ENCODE measurements around the gene AAK1.
"Not testable (repeated sequence)": the region's sequence is repeated elsewhere in the genome, so short reads cannot be mapped to it uniquely, and the experiment has no call there.

Gene AAK1

DNA sequence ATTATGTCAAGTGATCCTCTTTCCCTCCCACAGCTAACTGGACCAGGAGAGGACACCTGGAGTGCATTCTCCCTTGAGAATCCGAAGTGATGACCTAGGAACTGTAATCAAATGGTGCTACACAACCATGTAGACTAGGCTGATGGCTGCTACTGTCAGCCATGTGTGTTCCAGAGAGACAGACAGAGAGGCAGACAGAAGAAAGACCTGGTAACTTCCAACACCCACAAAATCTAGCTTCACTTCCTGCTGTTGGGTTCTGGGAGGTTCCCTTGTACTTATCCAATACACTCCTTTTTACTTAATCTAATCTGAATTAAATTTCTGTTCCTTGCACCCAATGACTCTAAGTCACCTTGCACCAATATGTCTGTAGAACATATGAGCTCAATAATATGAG, 72.3 kb downstream of the AAK1 start:
- DNase-seq (ENCODE audit: low read depth): no peak

GRCh38 chr2:69570474-69570873, 73.1 kb downstream of the AAK1 start:
- no peak for DNase-seq (ENCODE audit: low read depth)

- DNase-seq (ENCODE audit: low read depth): no peak
These were observed 75.6 kb downstream of the AAK1 start for GRCh38 chr2:69567909-69568300.

- DNase-seq (ENCODE audit: low read depth): no peak
These were observed 76.2 kb downstream of the AAK1 start for GRCh38 chr2:69567157-69567908.

GRCh38 chr2:69566669-69567068, 76.9 kb downstream of the AAK1 start:
- DNase-seq (ENCODE audit: low read depth): no peak

GRCh38 chr2:69565431-69565839, 78.1 kb downstream of the AAK1 start:
- peak; percentile 63 for DNase-seq (ENCODE audit: low read depth)

GRCh38 chr2:69564604-69565003, 78.9 kb downstream of the AAK1 start:
- no peak for DNase-seq (ENCODE audit: low read depth)

DNA sequence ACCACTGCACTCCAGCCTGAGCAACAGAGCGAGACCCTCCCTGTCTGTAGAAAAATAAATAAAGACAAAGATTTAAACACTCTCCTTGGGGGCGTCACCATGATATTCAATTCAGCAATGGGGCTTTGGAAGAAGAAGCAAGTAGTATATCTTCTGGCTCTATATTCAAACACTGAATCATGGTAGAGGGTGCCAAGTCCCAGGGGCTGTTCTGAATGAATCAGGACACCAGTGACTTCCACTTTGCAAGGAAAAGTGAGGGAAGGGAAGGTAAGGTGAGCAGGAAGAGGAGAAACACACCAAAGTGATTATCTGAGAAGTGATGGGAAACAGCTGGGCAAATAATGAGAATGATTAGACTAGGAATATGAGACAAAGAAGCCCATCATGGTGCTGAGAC, 80.5 kb downstream of the AAK1 start:
- DNase-seq (ENCODE audit: low read depth): no peak

DNA sequence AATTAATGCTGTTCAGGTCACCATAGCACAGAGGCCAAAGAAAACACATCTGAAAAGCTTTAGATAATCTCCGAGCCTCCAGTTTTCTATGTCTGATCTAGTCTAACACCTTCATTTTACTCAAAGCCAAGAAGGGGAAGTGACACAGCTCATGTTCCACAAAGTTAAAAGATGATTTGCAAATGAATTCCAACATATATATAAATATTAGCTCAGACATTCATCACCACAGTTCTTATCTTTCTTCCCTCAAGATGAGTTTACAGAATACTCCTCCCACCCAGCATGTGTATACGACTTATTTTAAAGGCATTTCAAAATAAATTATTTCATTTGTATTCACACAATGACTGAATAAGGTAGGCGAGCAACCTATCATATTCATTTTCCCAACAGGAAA, 82.4 kb downstream of the AAK1 start:
- DNase-seq (ENCODE audit: low read depth): no peak

DNA sequence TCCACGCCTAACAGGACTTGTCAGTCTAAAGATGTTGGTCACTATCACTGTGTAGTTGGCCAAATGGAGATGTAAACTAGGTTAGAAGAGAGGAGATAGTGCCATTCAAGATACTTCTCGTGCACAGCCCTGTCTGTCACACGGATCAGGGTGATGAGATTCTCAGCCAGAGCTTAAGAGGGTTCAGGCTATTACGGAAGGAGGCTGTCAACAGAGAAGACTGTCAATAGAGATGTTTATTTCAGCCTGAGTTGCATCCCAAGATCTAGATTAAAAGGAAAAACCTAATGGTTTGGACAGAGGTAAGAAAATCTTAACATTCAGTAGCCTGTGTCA, 83.4 kb downstream of the AAK1 start:
- DNase-seq (ENCODE audit: low read depth): no peak

- no peak for DNase-seq (ENCODE audit: low read depth)
These were observed 83.9 kb downstream of the AAK1 start for GRCh38 chr2:69559442-69560146.

DNA sequence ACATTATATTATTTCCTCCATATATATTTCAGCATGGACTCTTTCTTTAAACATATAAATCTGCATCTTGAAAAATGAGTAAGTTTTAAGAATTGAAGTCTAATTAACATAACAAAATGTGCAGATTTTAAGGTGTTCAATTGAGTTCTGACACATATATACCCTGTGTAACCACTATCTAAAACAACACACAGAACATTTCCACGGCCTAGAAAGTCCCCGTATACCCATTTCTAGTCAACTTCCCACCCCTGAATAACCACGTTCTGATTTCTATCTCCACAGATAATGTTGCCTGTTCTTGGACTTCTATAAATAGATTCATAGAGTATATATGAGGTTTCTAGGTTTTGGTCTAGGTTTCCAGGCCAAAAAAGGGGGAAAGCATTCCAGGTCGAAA, 87.5 kb downstream of the AAK1 start:
- no peak for DNase-seq (ENCODE audit: low read depth)

DNA sequence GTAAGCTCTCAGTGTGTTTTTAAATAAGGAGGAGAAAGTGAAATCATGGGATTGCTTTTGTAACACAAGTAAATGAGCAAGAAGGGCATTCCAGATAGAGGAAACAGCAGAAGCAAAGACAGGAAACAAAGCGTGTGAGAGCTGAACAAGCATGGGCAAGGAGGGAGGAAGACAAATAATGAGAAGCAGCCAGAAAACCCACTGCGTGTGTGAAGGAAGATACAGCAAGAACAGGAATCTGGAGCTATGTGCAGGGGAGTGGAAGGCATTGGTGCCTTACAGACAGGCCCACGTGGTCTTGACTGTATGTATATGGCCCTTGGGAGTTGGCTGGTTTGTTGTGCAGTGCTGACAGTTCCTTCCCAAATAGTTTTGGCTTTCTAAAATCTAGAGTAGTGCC, 88.6 kb downstream of the AAK1 start:
- DNase-seq (ENCODE audit: low read depth): no peak

DNA sequence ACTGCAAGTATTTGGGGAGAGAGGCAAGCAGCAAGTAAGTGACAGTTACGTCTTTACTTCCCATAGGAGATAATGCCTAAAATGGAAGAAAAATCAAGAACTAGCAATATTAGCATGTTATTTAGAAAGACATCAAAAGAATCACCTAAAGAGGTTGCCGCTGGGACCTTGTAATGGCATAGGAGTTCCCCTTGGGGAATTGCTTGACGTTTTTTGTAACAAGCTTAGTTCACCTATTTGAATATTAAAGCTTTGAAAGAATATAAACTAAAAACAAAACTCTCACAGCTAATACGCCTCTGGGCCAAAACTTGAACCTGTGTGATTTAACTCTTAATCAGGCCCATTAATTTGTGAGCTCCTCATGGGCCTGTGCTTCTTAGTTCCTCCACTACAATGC, 89.0 kb downstream of the AAK1 start:
- DNase-seq (ENCODE audit: low read depth): no peak

- no peak for DNase-seq (ENCODE audit: low read depth)
These were observed 89.5 kb downstream of the AAK1 start for GRCh38 chr2:69553991-69554390.

DNA sequence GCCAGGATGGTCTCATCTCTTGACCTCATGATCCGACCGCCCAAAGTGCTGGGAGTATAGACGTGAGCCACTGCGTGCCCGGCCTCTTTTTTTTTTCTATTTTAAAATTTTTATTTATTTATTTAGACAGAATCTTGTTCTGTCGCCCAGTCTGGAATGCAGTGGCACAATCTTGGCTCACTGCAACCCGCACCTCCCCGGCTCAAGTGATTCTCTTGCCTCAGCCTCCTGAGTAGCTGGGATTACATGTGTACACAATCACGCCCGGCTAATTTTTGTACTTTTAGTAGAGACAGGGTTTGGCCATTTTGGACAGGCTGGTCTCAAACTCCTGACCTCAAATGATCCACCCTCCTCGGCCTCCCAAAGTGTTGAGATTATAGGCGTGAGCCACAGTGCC, 93.0 kb downstream of the AAK1 start:
- DNase-seq (ENCODE audit: low read depth): not testable (repeated sequence)

DNA sequence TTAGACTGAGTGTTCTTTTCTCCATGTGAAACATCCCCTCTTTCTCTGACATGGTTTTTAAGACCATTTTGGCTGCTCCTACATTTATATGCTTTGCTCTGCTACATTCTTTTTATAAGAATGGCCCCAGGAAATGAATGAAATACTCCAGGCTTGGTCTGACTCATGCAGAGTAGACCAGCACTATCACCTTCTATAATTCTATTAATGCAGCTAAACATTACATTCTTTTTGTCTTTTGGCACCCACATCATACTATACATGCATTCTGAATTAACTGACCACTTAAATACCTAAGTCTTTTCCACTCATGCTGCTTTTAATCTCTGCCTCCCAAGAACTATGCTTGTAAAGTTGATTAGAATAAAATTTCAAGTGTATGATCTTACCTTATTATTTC, 94.1 kb downstream of the AAK1 start:
- no peak for DNase-seq (ENCODE audit: low read depth)

GRCh38 chr2:69547984-69548715, 95.4 kb downstream of the AAK1 start:
- DNase-seq (ENCODE audit: low read depth): no peak

DNA sequence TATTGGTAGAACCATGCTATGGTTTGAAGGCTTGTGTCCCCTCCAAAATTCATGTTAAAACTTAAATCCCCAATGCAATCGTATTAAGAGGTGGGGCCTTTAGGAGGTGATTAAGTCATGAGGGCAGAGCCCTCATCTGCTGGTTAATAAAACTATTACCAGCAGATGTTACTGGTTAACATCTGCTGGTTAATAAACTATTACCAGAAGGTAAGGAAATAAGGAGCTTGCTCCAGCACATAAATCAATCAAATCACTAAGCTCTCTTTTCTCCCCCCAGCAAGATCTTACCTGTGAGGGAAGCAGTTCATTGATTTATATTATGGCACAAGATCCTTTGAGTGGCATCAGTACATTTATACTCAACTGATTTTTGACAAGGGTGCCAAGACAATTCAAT, 96.9 kb downstream of the AAK1 start:
- DNase-seq (ENCODE audit: low read depth): no peak

DNA sequence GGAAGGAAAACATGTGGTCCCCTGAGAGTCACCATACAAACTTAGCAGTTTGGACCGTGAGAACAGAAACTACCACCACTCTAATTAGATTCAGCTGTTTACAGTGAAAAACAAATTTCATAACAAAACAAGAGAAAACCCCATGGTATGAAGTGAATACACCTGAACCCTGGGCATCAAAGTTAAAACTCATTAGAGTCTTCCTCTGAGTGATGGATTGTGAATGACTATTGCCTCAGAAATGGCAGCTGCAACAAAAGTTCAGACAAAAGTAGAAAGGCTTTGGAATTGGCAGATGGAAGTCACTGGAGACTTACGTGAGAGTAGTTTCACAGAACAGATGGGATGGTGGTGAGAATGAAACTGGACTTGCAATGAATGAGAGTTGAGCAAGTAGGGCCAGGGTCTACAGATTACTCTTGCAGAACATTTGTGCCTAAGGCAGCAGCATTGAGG, 98.0 kb downstream of the AAK1 start:
- no peak for DNase-seq (ENCODE audit: low read depth)

GRCh38 chr2:69544951-69545350, 98.6 kb downstream of the AAK1 start:
- DNase-seq (ENCODE audit: low read depth): no peak

DNA sequence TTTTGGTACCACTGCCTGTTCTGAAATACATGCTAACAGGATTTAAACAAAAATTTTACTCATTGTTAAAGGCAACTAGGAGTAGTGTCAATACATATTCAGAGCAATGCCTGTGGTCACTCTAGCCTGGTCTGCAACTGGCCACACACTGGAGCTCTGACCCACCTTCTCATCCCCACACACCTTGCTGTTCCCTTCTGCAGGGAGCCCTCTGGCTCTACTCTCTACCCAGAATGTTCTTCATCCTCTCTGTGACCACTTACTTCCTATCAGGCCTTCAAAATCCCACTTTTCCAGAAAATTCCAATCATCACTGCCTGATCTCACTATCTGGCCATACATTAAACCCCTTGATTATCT, 104.0 kb downstream of the AAK1 start:
- DNase-seq (ENCODE audit: low read depth): no peak

DNA sequence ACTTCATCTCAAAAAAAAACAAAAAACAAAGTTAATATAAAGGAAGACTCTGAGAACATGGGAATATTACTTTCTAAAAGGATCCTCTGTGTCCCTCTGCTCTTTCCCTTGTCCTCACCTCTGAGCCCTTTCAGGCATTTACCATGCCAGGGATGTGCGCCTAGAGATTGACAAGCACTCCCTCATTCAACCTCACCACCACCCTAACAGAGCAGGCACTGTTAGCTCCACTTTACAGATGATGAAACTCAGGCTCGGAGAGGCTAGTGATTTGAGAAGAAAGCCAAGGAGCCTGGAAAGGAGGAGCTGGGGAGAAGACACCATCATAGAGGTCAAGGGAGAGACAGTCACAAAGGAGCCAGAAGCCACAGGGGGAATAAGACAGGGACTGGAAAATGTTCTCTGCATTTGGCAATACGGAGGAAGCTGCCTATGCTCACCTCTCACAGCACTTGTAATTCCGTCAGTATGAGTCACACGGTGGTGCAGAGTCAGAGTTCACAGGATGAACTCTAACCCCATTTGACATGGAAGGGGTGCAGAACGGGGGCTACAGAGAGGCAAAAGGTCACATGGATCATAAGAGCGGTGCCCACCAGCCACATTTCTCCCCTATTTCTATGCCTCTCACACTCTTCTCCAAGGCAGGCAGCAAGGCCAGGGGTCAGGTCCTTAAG, 104.5 kb downstream of the AAK1 start:
- DNase-seq (ENCODE audit: low read depth): no peak
